A673 (cell line): ENCODE measurements around the gene MUC22.

Experiments used
- EZH2 ChIP-seq: fragments of 200-600 bp; sonication (generic); IDR thresholded peaks from 2 replicates; pipeline ENCODE4 v1.6.1; 2017; ENCODE audit warnings: borderline replicate concordance, low read depth, mild to moderate bottlenecking, mixed read lengths, antibody characterized with exemption, low read length; ENCODE audit not compliant: poor library complexity, severe bottlenecking
- TF ChIP-seq, protein P1 (sequence below): fragments of 300-800, 200-600 bp; sonication (generic); conservative IDR thresholded peaks from 2 replicates; pipeline ENCODE4 v1.5.1; 2017; ENCODE audit warnings: low read depth, mild to moderate bottlenecking, antibody characterized with exemption, low read length, moderate library complexity, mixed read lengths

DNA sequence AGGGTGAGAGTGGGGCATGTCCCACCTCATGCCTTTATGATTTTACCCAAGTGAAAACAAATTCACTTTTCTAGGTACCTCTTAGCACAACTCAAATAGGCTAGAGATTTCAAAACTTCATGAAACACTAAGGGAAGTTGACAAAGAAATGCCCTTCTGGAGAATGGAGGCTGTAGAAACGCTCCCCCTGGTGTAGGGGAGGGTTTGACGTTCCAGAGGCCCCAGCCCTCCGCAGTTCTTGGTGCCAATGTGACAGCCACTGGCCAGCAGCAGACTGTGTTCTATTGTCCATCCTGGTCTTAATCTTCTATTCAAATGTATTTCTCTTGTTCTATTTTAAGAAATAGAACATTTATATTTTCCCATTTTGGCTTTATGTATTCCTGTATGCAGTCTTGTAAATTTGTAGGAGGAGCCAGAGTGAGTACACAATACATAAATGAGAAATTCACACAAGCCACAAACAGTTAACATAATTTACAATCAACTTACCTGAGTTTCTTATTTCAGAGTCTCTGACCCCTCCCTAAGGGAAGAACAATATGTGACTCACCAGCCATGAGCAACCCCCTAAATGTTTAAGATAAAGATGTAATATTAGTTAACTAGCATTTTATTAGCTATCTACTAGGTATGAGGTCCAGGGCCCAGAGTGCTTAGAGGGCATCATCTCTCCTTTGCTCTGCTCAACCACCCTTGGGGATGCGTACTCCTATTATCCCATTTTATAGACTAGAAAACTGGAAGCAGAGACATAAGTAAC is 35.6 kb upstream of the MUC22 start:
- TF ChIP-seq, protein P1, sequence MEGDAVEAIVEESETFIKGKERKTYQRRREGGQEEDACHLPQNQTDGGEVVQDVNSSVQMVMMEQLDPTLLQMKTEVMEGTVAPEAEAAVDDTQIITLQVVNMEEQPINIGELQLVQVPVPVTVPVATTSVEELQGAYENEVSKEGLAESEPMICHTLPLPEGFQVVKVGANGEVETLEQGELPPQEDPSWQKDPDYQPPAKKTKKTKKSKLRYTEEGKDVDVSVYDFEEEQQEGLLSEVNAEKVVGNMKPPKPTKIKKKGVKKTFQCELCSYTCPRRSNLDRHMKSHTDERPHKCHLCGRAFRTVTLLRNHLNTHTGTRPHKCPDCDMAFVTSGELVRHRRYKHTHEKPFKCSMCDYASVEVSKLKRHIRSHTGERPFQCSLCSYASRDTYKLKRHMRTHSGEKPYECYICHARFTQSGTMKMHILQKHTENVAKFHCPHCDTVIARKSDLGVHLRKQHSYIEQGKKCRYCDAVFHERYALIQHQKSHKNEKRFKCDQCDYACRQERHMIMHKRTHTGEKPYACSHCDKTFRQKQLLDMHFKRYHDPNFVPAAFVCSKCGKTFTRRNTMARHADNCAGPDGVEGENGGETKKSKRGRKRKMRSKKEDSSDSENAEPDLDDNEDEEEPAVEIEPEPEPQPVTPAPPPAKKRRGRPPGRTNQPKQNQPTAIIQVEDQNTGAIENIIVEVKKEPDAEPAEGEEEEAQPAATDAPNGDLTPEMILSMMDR, result no peak
- no peak for TF ChIP-seq EZH2
